ENCODE measurements around the gene CLIC4. TPM values are rescaled to one million over a fixed set of nuclear protein-coding genes. Genes with fewer than 3 reads are reported as not detected.

Gene CLIC4
- total and polyA plus RNA-seq, 2 experiments from 2014 or later, result 92.5 to 308 TPM

GRCh38 chr1:24743404-24744211, 1.6 kb upstream of the CLIC4 start:
- H3K27ac ChIP-seq (ENCODE audit: low read depth), result peak overlapping the region; percentile 95

GRCh38 chr1:24745711-24746413, 615 bp downstream of the CLIC4 start:
- H3K36me3 ChIP-seq (ENCODE audit: insufficient read depth), result no peaks in the 10 kb centered on the region
- Mint-ChIP-seq H3K27me3 (ENCODE audit: insufficient read depth, low read depth, poor library complexity) (peaks cover 25% of the 10 kb centered on the region), H3K36me3 (ENCODE audit: low read depth) (peaks cover 44% of the 10 kb centered on the region), H3K4me1 (peaks cover 57% of the 10 kb centered on the region), H3K4me3 (peak overlapping the region; percentile 95), H3K9me3 (no peaks in the 10 kb centered on the region; the same call in 2 of the 3 replicates), H3K27ac (peak overlapping the region; percentile 98)
- no peak overlapping the region for H2AFZ ChIP-seq
- H3K4me2 ChIP-seq, result peak overlapping the region; percentile 88
- H4K20me1 ChIP-seq (replicated peaks; ENCODE audit: insufficient read depth), result peaks cover 38% of the 10 kb centered on the region
- H3K27ac ChIP-seq (ENCODE audit: low read depth), result peak overlapping the region; percentile 77
- peaks cover 18% of the 10 kb centered on the region for H3F3A ChIP-seq (replicated peaks; ENCODE audit: low read depth)
- H3K79me2 ChIP-seq (replicated peaks; ENCODE audit: insufficient read depth), result peaks cover 51% of the 10 kb centered on the region
- DNase-seq (ENCODE audit: low spot score) (peak; percentile 60), ATAC-seq (peak; percentile 6)
- H3K4me1 ChIP-seq (ENCODE audit: insufficient read depth), result peaks cover 63% of the 10 kb centered on the region
- H3K9me2 ChIP-seq (ENCODE audit: insufficient read depth), result no peaks in the 10 kb centered on the region
- peak overlapping the region; percentile 72 for H3K4me3 ChIP-seq
- no peaks in the 10 kb centered on the region for H3K27me3 ChIP-seq (ENCODE audit: insufficient read depth)
- TF ChIP-seq REST (IDR thresholded peaks at IDR 0.05; ENCODE audit: unreplicated experiment) (no peak), JUNB (IDR thresholded peaks at IDR 0.05; ENCODE audit: unreplicated experiment) (no peak), CTCF (conservative IDR thresholded peaks at IDR 0.05; ENCODE audit: low read depth in 2 of 2) (no peak), POLR2AphosphoS5 (IDR thresholded peaks at IDR 0.05; ENCODE audit: low read depth) (no peak), ZNF114 (CRISPR knock-in tag; IDR thresholded peaks at IDR 0.05) (no peak), CREB1 (CRISPR knock-in tag; IDR thresholded peaks at IDR 0.05; ENCODE audit: low read depth) (no peak), NANOG (IDR thresholded peaks at IDR 0.05; ENCODE audit: borderline replicate concordance) (no peak)

More at GRCh38 chr1:24743404-24744211, 1.6 kb upstream of the CLIC4 start:
- Mint-ChIP-seq H3K9me3 (no peaks in the 10 kb centered on the region; the same call in 2 of the 3 replicates), H3K4me1 (peaks cover 55% of the 10 kb centered on the region), H3K27ac (peak overlapping the region; percentile 43; the same call in 1 of the 2 replicates), H3K27me3 (ENCODE audit: insufficient read depth, low read depth, poor library complexity) (peaks cover 25% of the 10 kb centered on the region), H3K4me3 (peak overlapping the region; percentile 37; the same call in 2 of the 3 replicates), H3K36me3 (ENCODE audit: low read depth) (peaks cover 27% of the 10 kb centered on the region)
- ATAC-seq (no peak), DNase-seq (ENCODE audit: low spot score) (peak; percentile 57)
- Histone ChIP-seq H4K20me1 (replicated peaks; ENCODE audit: insufficient read depth) (peaks cover 15% of the 10 kb centered on the region), H3K27me3 (ENCODE audit: insufficient read depth) (no peaks in the 10 kb centered on the region), H3K4me1 (ENCODE audit: insufficient read depth) (peaks cover 64% of the 10 kb centered on the region), H2AFZ (no peak overlapping the region), H3K79me2 (replicated peaks; ENCODE audit: insufficient read depth) (peaks cover 28% of the 10 kb centered on the region), H3K36me3 (ENCODE audit: insufficient read depth) (no peaks in the 10 kb centered on the region), H3K4me2 (peak overlapping the region; percentile 46), H3F3A (replicated peaks; ENCODE audit: low read depth) (peaks cover 21% of the 10 kb centered on the region), H3K9me2 (ENCODE audit: insufficient read depth) (no peaks in the 10 kb centered on the region), H3K4me3 (peak overlapping the region; percentile 2; the same call in 1 of the 2 replicates)
- TF ChIP-seq EZH2phosphoT487 (IDR thresholded peaks at IDR 0.05; ENCODE audit: unreplicated experiment), result no peak

Data from GM23338 (cell line).